Stimulated activated CD4-positive, alpha-beta T cell treated with anti-CD3 and anti-CD28 coated beads, Interleukin-4, amount 100 ng/mL, for 24 hours (primary cell): Measurements from ENCODE around the gene NFILZ.
A peak's percentile ranks its signal among the peaks of the same experiment; 100 is the strongest.

Experiments used
- DNase-seq: peaks from one replicate; pipeline ENCODE4 v3.0.0-alpha.2; 2020

Gene NFILZ

GRCh38 chr19:8629996-8630683 lies at the start of gene NFILZ:
Gene NFILZ (plus strand): TSS chr19:8630633. CDS start chr19:8676766, 46,133 bp downstream.
- no peak for DNase-seq

- DNase-seq, result peak; percentile 88
These were observed 49.6 kb upstream of the NFILZ start for GRCh38 chr19:8580710-8581281.

GRCh38 chr19:8584965-8585893 lies 45.2 kb upstream of the NFILZ start:
- DNase-seq, result no peak

- DNase-seq, result peak; percentile 59
These were observed 44.3 kb upstream of the NFILZ start for GRCh38 chr19:8585894-8586750.

GRCh38 chr19:8589177-8589714 lies 41.2 kb upstream of the NFILZ start:
- no peak for DNase-seq

GRCh38 chr19:8592231-8593009 lies 38.0 kb upstream of the NFILZ start:
- peak; percentile 95 for DNase-seq

- DNase-seq, result no peak
These were observed 36.5 kb upstream of the NFILZ start for GRCh38 chr19:8593931-8594330.

GRCh38 chr19:8595651-8596050 lies 34.8 kb upstream of the NFILZ start:
- DNase-seq, result no peak

GRCh38 chr19:8596168-8596567 lies 34.3 kb upstream of the NFILZ start:
- no peak for DNase-seq

- DNase-seq, result no peak
These were observed 30.4 kb upstream of the NFILZ start for GRCh38 chr19:8600064-8600463.

- DNase-seq, result no peak
These were observed 29.6 kb upstream of the NFILZ start for GRCh38 chr19:8600816-8601215.

GRCh38 chr19:8601796-8602195 lies 28.6 kb upstream of the NFILZ start:
- no peak for DNase-seq

GRCh38 chr19:8605514-8605913 lies 24.9 kb upstream of the NFILZ start:
- DNase-seq, result no peak

- no peak for DNase-seq
These were observed 23.0 kb upstream of the NFILZ start for GRCh38 chr19:8607386-8607785.

GRCh38 chr19:8608941-8609278 lies 21.5 kb upstream of the NFILZ start:
- no peak for DNase-seq

GRCh38 chr19:8609279-8610040 lies 21.0 kb upstream of the NFILZ start:
- DNase-seq, result no peak

- peak; percentile 31 for DNase-seq
These were observed 20.1 kb upstream of the NFILZ start, which contains the start of gene ADAMTS10 for GRCh38 chr19:8610041-8610935. Gene ADAMTS10 (minus strand): TSS chr19:8610715. CDS start chr19:8605710, 5,005 bp downstream.

- DNase-seq, result no peak
These were observed 19.5 kb upstream of the NFILZ start for GRCh38 chr19:8610936-8611300.

GRCh38 chr19:8611391-8611876 lies 19.0 kb upstream of the NFILZ start:
- DNase-seq, result no peak
